Endothelial cell of umbilical vein (primary cell): ENCODE results near the gene TCF7L2. TPM values are rescaled to one million over a fixed set of nuclear protein-coding genes. Genes with fewer than 3 reads are reported as not detected.

ENCODE experiments used
- BruUV-seq: library from RNA; stranded (reverse); fragments of 400-500 nt; replicated peaks from 2 replicates; lab custom pipeline; 2021; lab: Mats Ljungman, UMichigan
- CTCF ChIA-PET: fragments of 300-600, 350-600 bp; sonication (Branson Sonifier 250); formaldehyde crosslinking; loops from one replicate; lab custom pipeline; 2021; ENCODE audit warnings: antibody characterized with exemption, inconsistent platforms; lab: Charles Lee
- POLR2A ChIA-PET: fragments of 300-600, 350-600 bp; sonication (Branson Sonifier 250); formaldehyde crosslinking; loops from one replicate; lab custom pipeline; 2021; ENCODE audit warnings: antibody characterized with exemption, inconsistent platforms; lab: Charles Lee
- DNase-seq: peaks from one replicate; pipeline ENCODE4 v3.0.0-alpha.2; 2011; ENCODE audit warnings: low read depth, low spot score
- FAIRE-seq: peaks from 2 replicates; lab custom pipeline; 2011; peaks lifted over from hg19 to GRCh38; lab: Jason Lieb, UNC
- H2AFZ ChIP-seq: 2 replicates; pipeline ENCODE4 v1.6.0; 2012; ENCODE audit warnings: low read depth, low read length, control low read depth, inconsistent platforms
- H3K27ac ChIP-seq: 2 replicates; pipeline ENCODE4 v1.5.1; 2011; ENCODE audit warnings: low read depth, mild to moderate bottlenecking, control low read depth, low read length, moderate library complexity; ENCODE audit not compliant: insufficient read depth
- H3K27me3 ChIP-seq, 2 experiments: 2 replicates each; pipeline versions ENCODE4 v1.6.0 to v1.6.1; 2011; ENCODE audit warnings: low read length in 2 of 2, mixed read lengths in 1 of 2; ENCODE audit not compliant: control insufficient read depth in 2 of 2, insufficient read depth in 2 of 2
- H3K36me3 ChIP-seq, 2 experiments: 2 replicates in 1 of 2; 3 replicates in 1 of 2; pipeline ENCODE4 v1.5.1; 2011; ENCODE audit warnings: low read length in 2 of 2, mild to moderate bottlenecking in 1 of 2, moderate library complexity in 1 of 2; ENCODE audit not compliant: control insufficient read depth in 2 of 2, insufficient read depth in 2 of 2; ENCODE audit errors: extremely low read depth in 1 of 2
- H3K4me1 ChIP-seq: 3 replicates; pipeline ENCODE4 v1.5.1; 2011; ENCODE audit warnings: mild to moderate bottlenecking, low read length; ENCODE audit not compliant: control insufficient read depth, insufficient read depth; ENCODE audit errors: extremely low read depth
- H3K4me2 ChIP-seq: 2 replicates; pipeline ENCODE4 v1.6.1; 2011; ENCODE audit warnings: low read length, control low read depth, mixed read lengths; ENCODE audit not compliant: insufficient read depth
- H3K4me3 ChIP-seq, 3 experiments: fragments of 200-600 bp in 1 of 3; sonication (generic), shearing (Covaris generic) in 1 of 3; replicated peaks in 1 of 3; 2 replicates each; pipeline ENCODE4 v1.5.1; 2011 to 2016; ENCODE audit warnings: control low read depth in 3 of 3, low read length in 3 of 3, mild to moderate bottlenecking in 2 of 3, inconsistent platforms in 1 of 3, low read depth in 1 of 3, moderate library complexity in 1 of 3; ENCODE audit not compliant: insufficient read depth in 1 of 3
- H3K79me2 ChIP-seq: 2 replicates; pipeline ENCODE4 v1.6.0; 2012; ENCODE audit warnings: low read length, inconsistent platforms; ENCODE audit not compliant: control insufficient read depth, insufficient read depth
- H3K9ac ChIP-seq: replicated peaks from 2 replicates; pipeline ENCODE3; 2011; ENCODE audit warnings: low read length, control low read depth; ENCODE audit not compliant: insufficient read depth; ENCODE audit errors: extremely low read depth
- H3K9me1 ChIP-seq: replicated peaks from 3 replicates; pipeline ENCODE4 v1.6.0; 2011; ENCODE audit warnings: mild to moderate bottlenecking, low read length; ENCODE audit not compliant: control insufficient read depth, insufficient read depth; ENCODE audit errors: extremely low read depth
- H3K9me3 ChIP-seq: replicated peaks from 2 replicates; pipeline ENCODE4 v1.5.1; 2012; ENCODE audit warnings: low read length, inconsistent platforms; ENCODE audit not compliant: control insufficient read depth, insufficient read depth
- H4K20me1 ChIP-seq: replicated peaks from 2 replicates; pipeline ENCODE3; 2011; ENCODE audit warnings: mild to moderate bottlenecking, low read length; ENCODE audit not compliant: control insufficient read depth, insufficient read depth; ENCODE audit errors: extremely low read depth
- FOS ChIP-seq: IDR thresholded peaks from 2 replicates; pipeline ENCODE4 v1.6.1; 2011; ENCODE audit warnings: mild to moderate bottlenecking, low read length, moderate library complexity, borderline replicate concordance; ENCODE audit not compliant: insufficient read depth
- GATA2 ChIP-seq: IDR thresholded peaks from 2 replicates; pipeline ENCODE4 v1.7.0; 2011; ENCODE audit warnings: low read depth, mild to moderate bottlenecking, moderate library complexity, mixed read lengths, low read length; ENCODE audit not compliant: insufficient read length, insufficient read depth
- MYC ChIP-seq: IDR thresholded peaks from one replicate; pipeline ENCODE4 v1.6.1; 2011; ENCODE audit warnings: mild to moderate bottlenecking, low read depth, low read length
- POLR2A ChIP-seq: IDR thresholded peaks from 2 replicates; pipeline ENCODE4 v1.6.1; 2012; ENCODE audit warnings: low read depth, mild to moderate bottlenecking, control low read depth, low read length
- POLR2AphosphoS5 ChIP-seq: IDR thresholded peaks from 2 replicates; pipeline ENCODE4 v1.6.1; 2012; ENCODE audit warnings: low read depth, mild to moderate bottlenecking, control low read depth, low read length, moderate library complexity; ENCODE audit not compliant: insufficient read depth
- dilution Hi-C: fragments of 300-500 bp; cut with MboI; formaldehyde crosslinking; loops from one replicate; pipeline ENCODE4 v1.15.0; 2019; ENCODE audit warnings: low sequenced_read_pairs; ENCODE audit not compliant: extremely low pct_ligation_motif_present
- intact Hi-C: fragments of 100-400 bp; cut with micrococcal nuclease; formaldehyde crosslinking; loops from one replicate; pipeline ENCODE4 v1.10.0; 2022
- polyA plus RNA-seq, 4 experiments: library from polyadenylated mRNA; depleted of rRNA in 3 of 4; stranded (reverse) in 3 of 4; unstranded in 1 of 4; fragments of >200 nt; gene quantifications; 2 replicates each; pipeline versions ENCODE4 v1.2.1 to v1.2.3, GENCODE V29; 2011 to 2012; ENCODE audit warnings: missing spikeins in 1 of 4
- total RNA-seq: library from RNA; stranded (reverse); gene quantifications from 2 replicates; pipeline ENCODE4 v1.2.3, GENCODE V29; 2021
- TF ChIP-seq, protein P1 (sequence below): IDR thresholded peaks from 2 replicates; pipeline ENCODE4 v1.6.1; 2011; ENCODE audit not compliant: insufficient read depth, insufficient read length
- TF ChIP-seq, protein P2 (sequence below), 2 donors: IDR thresholded peaks; 1 replicate in 1 of 2; 2 replicates in 1 of 2; pipeline ENCODE4 v1.5.1; 2011; ENCODE audit warnings: low read length in 2 of 2, mild to moderate bottlenecking in 2 of 2, moderate library complexity in 2 of 2, control low read depth in 1 of 2, inconsistent platforms in 1 of 2, low read depth in 1 of 2; ENCODE audit not compliant: insufficient read depth in 1 of 2; ENCODE audit errors: extremely low read depth in 1 of 2

TCF7L2 gene
- total and polyA plus RNA-seq, 2 donors (not counting 3 experiments of a cell fraction or from before 2014, with no cell fraction given): 9.9 to 21.8 TPM

- intact Hi-C loops (no loop called here), dilution Hi-C loops (no loop called here)
- Histone ChIP-seq H4K20me1 (no peaks in the 10 kb centered on the region), H3K36me3 (peaks cover 0 to 21% of the 10 kb centered on the region in 2 experiments), H3K27me3 (no peaks in the 10 kb centered on the region), H3K4me1 (peaks cover 11% of the 10 kb centered on the region), H3K9ac (no peak overlapping the region), H3K9me1 (no peaks in the 10 kb centered on the region), H3K4me2 (no peak overlapping the region), H3K79me2 (no peaks in the 10 kb centered on the region), H3K27ac (no peak overlapping the region), H2AFZ (no peak overlapping the region), H3K9me3 (no peaks in the 10 kb centered on the region), H3K4me3 (no peak overlapping the region)
- POLR2A ChIA-PET: no interaction called here
- CTCF ChIA-PET: interaction anchor here (1.3 kb wide), 1 partner anchor 224 kb away, joined by 6 read pairs; no protein-coding TSS in a partner anchor
- TF ChIP-seq FOS (no peak), POLR2AphosphoS5 (no peak), MYC (no peak), POLR2A (no peak), GATA2 (no peak)
- TF ChIP-seq, protein P1, sequence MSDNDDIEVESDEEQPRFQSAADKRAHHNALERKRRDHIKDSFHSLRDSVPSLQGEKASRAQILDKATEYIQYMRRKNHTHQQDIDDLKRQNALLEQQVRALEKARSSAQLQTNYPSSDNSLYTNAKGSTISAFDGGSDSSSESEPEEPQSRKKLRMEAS: no peak
- TF ChIP-seq, protein P2, sequence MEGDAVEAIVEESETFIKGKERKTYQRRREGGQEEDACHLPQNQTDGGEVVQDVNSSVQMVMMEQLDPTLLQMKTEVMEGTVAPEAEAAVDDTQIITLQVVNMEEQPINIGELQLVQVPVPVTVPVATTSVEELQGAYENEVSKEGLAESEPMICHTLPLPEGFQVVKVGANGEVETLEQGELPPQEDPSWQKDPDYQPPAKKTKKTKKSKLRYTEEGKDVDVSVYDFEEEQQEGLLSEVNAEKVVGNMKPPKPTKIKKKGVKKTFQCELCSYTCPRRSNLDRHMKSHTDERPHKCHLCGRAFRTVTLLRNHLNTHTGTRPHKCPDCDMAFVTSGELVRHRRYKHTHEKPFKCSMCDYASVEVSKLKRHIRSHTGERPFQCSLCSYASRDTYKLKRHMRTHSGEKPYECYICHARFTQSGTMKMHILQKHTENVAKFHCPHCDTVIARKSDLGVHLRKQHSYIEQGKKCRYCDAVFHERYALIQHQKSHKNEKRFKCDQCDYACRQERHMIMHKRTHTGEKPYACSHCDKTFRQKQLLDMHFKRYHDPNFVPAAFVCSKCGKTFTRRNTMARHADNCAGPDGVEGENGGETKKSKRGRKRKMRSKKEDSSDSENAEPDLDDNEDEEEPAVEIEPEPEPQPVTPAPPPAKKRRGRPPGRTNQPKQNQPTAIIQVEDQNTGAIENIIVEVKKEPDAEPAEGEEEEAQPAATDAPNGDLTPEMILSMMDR (IDR thresholded peaks at IDR 0.05; ENCODE audit: extremely low read depth in 1 of 2, insufficient read depth in 1 of 2, low read depth in 1 of 2, low read length in 2 of 2): no peak
- no TSS peak for BruUV-seq
- no peak for FAIRE-seq
- DNase-seq: no peak
Measured at GRCh38 chr10:113161066-113161465, 211.0 kb downstream of the TCF7L2 start.
